ENCODE data around the gene ZNF414. TPM values are rescaled to one million over a fixed set of nuclear protein-coding genes. Genes with fewer than 3 reads are reported as not detected.

The ZNF414 gene
- total and polyA plus RNA-seq, 9 of the 15 experiments (the other 6 are each of a cell fraction or from before 2014, with no cell fraction given): 0.03 to 27.2 (median 2.2) TPM; not detected in 2

DNA sequence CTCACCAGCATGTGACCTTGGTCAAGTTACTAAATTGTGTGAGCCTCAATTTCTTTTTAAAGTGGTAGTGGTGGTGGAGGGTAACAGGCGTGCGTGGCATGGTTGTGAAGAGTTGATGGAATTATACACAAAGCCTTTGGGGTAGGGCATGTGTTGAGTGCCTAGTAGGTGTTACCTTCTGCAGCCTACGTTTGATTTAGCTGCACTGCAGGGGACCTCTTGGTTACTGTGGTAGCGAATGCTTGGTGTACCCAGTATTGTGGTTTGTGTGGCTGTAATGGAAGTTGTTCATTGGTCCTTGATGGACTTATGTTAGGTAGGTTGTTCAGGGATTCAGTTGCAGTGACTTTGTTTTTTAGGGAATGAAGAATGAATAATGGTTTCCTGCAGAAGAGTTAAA lies 36.1 kb downstream of the ZNF414 start (continued):
- TF ChIP-seq, protein P1, sequence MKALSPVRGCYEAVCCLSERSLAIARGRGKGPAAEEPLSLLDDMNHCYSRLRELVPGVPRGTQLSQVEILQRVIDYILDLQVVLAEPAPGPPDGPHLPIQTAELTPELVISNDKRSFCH (CRISPR knock-in tag; IDR thresholded peaks at IDR 0.05): no peak
- TF ChIP-seq, protein P1 (tag; IDR thresholded peaks at IDR 0.05): no peak
- TF ChIP-seq PHB2 (IDR thresholded peaks at IDR 0.05; ENCODE audit: low read depth) (no peak), ETV5 (CRISPR knock-in tag; IDR thresholded peaks at IDR 0.05; ENCODE audit: low read depth) (no peak), HNRNPL (IDR thresholded peaks at IDR 0.05; ENCODE audit: low read depth, low read length) (no peak), FOXK2 (conservative IDR thresholded peaks at IDR 0.05 in 1 of 2, IDR thresholded peaks at IDR 0.05 in 1 of 2; ENCODE audit: low read depth in 2 of 2) (no peak), ZC3H4 (CRISPR knock-in tag; IDR thresholded peaks at IDR 0.05; ENCODE audit: borderline replicate concordance) (no peak), NR2C1 (IDR thresholded peaks at IDR 0.05) (no peak), NR2C1 (tag; IDR thresholded peaks at IDR 0.05) (no peak), HIVEP1 (CRISPR knock-in tag; IDR thresholded peaks at IDR 0.05) (no peak), SRSF1 (IDR thresholded peaks at IDR 0.05; ENCODE audit: low read depth, low read length) (no peak)
- TF ChIP-seq, protein P2, sequence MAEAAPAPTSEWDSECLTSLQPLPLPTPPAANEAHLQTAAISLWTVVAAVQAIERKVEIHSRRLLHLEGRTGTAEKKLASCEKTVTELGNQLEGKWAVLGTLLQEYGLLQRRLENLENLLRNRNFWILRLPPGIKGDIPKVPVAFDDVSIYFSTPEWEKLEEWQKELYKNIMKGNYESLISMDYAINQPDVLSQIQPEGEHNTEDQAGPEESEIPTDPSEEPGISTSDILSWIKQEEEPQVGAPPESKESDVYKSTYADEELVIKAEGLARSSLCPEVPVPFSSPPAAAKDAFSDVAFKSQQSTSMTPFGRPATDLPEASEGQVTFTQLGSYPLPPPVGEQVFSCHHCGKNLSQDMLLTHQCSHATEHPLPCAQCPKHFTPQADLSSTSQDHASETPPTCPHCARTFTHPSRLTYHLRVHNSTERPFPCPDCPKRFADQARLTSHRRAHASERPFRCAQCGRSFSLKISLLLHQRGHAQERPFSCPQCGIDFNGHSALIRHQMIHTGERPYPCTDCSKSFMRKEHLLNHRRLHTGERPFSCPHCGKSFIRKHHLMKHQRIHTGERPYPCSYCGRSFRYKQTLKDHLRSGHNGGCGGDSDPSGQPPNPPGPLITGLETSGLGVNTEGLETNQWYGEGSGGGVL (CRISPR knock-in tag; IDR thresholded peaks at IDR 0.05): no peak

Data from K562 (cell line).